H9 (cell line): ENCODE results near the gene OR6M1. TPM values are rescaled to one million over a fixed set of nuclear protein-coding genes. Genes with fewer than 3 reads are reported as not detected.

Source experiments
- DNase-seq: peaks from one replicate; pipeline ENCODE4 v3.0.0-alpha.2; 2017
- H2AFZ ChIP-seq: one replicate; pipeline ENCODE4 v1.6.1; 2013; ENCODE audit warnings: mild to moderate bottlenecking, low read length, control low read depth, moderate library complexity
- H2AK5ac ChIP-seq: 2 replicates; pipeline ENCODE4 v1.6.1; 2013; ENCODE audit warnings: low read length, control low read depth, mixed read lengths; ENCODE audit not compliant: insufficient read length
- H2BK120ac ChIP-seq: one replicate; pipeline ENCODE4 v1.6.1; 2013; ENCODE audit warnings: low read depth, mild to moderate bottlenecking, low read length, control low read depth, inconsistent platforms; ENCODE audit not compliant: poor library complexity, severe bottlenecking
- H2BK12ac ChIP-seq: 2 replicates; pipeline ENCODE4 v1.6.1; 2013; ENCODE audit warnings: low read length, control low read depth, mixed read lengths, low read depth; ENCODE audit not compliant: insufficient read length
- H2BK15ac ChIP-seq: 2 replicates; pipeline ENCODE4 v1.6.1; 2013; ENCODE audit warnings: low read depth, low read length, control low read depth
- H2BK20ac ChIP-seq: one replicate; pipeline ENCODE4 v1.6.1; 2013; ENCODE audit warnings: low read depth, mild to moderate bottlenecking, low read length, control low read depth, inconsistent platforms; ENCODE audit not compliant: poor library complexity, severe bottlenecking
- H2BK5ac ChIP-seq: 2 replicates; pipeline ENCODE4 v1.6.1; 2013; ENCODE audit warnings: low read length, control low read depth, mixed read lengths; ENCODE audit not compliant: insufficient read length
- H3K14ac ChIP-seq: 2 replicates; pipeline ENCODE4 v1.6.1; 2013; ENCODE audit warnings: low read length, control low read depth; ENCODE audit not compliant: insufficient read depth
- H3K18ac ChIP-seq: 2 replicates; pipeline ENCODE4 v1.6.1; 2013; ENCODE audit warnings: low read depth, mild to moderate bottlenecking, mixed read lengths, low read length, control low read depth; ENCODE audit not compliant: insufficient read length
- H3K23ac ChIP-seq: 2 replicates; pipeline ENCODE4 v1.6.1; 2013; ENCODE audit warnings: low read length, control low read depth, mixed read lengths, low read depth; ENCODE audit not compliant: insufficient read length
- H3K23me2 ChIP-seq: 2 replicates; pipeline ENCODE4 v1.6.1; 2013; ENCODE audit warnings: low read depth, mild to moderate bottlenecking, mixed read lengths, low read length, control low read depth; ENCODE audit not compliant: insufficient read length, poor library complexity, severe bottlenecking
- H3K27ac ChIP-seq: 2 replicates; pipeline ENCODE4 v1.5.1; 2013; ENCODE audit warnings: low read length, control low read depth, mixed read lengths, low read depth; ENCODE audit not compliant: insufficient read length
- H3K27me3 ChIP-seq: 2 replicates; pipeline ENCODE4 v1.6.1; 2013; ENCODE audit warnings: low read length, control low read depth, inconsistent platforms; ENCODE audit not compliant: insufficient read depth
- H3K4ac ChIP-seq: 2 replicates; pipeline ENCODE4 v1.6.1; 2013; ENCODE audit warnings: low read depth, mild to moderate bottlenecking, control low read depth, inconsistent platforms, low read length, moderate library complexity
- H3K4me1 ChIP-seq: 2 replicates; pipeline ENCODE4 v1.6.1; 2013; ENCODE audit warnings: low read length, control low read depth, inconsistent platforms; ENCODE audit not compliant: insufficient read depth
- H3K4me2 ChIP-seq: 2 replicates; pipeline ENCODE4 v1.6.1; 2013; ENCODE audit warnings: low read length, control low read depth, mixed read lengths; ENCODE audit not compliant: insufficient read length, insufficient read depth
- H3K56ac ChIP-seq: 2 replicates; pipeline ENCODE4 v1.6.1; 2013; ENCODE audit warnings: low read depth, mild to moderate bottlenecking, mixed read lengths, low read length, control low read depth; ENCODE audit not compliant: insufficient read length
- H3K79me1 ChIP-seq: 2 replicates; pipeline ENCODE4 v1.6.1; 2013; ENCODE audit warnings: low read depth, mild to moderate bottlenecking, moderate library complexity, low read length, control low read depth, inconsistent platforms; ENCODE audit not compliant: insufficient read depth, poor library complexity, severe bottlenecking
- H3K79me2 ChIP-seq: 2 replicates; pipeline ENCODE4 v1.6.1; 2013; ENCODE audit warnings: low read length, control low read depth, inconsistent platforms; ENCODE audit not compliant: insufficient read depth
- H3K9ac ChIP-seq: 2 replicates; pipeline ENCODE4 v1.6.1; 2013; ENCODE audit warnings: low read length, control low read depth, mixed read lengths; ENCODE audit not compliant: insufficient read length; ENCODE audit errors: extremely low read depth
- H3K9me3 ChIP-seq: one replicate; pipeline ENCODE4 v1.6.1; 2013; ENCODE audit warnings: low read depth, low read length, inconsistent platforms; ENCODE audit not compliant: control insufficient read depth
- H3T11ph ChIP-seq: one replicate; pipeline ENCODE4 v1.6.1; 2013; ENCODE audit warnings: mild to moderate bottlenecking, low read length, control low read depth, inconsistent platforms
- H4K20me1 ChIP-seq: one replicate; pipeline ENCODE4 v1.6.1; 2013; ENCODE audit not compliant: control insufficient read depth, insufficient read length, insufficient read depth
- H4K5ac ChIP-seq: 2 replicates; pipeline ENCODE4 v1.6.1; 2013; ENCODE audit warnings: low read depth, mild to moderate bottlenecking, mixed read lengths, low read length, control low read depth; ENCODE audit not compliant: insufficient read length
- H4K8ac ChIP-seq: replicated peaks from 2 replicates; pipeline ENCODE4 v1.6.1; 2013; ENCODE audit warnings: low read length, control low read depth, mixed read lengths, low read depth; ENCODE audit not compliant: insufficient read length
- H4K91ac ChIP-seq: 2 replicates; pipeline ENCODE4 v1.6.1; 2013; ENCODE audit warnings: low read depth, mild to moderate bottlenecking, moderate library complexity, mixed read lengths, low read length, control low read depth; ENCODE audit not compliant: insufficient read length
- H3K27ac Mint-ChIP-seq, 3 experiments: 2 replicates in 2 of 3; 3 replicates in 1 of 3; pipeline ENCODE4 v1.8.0; 2020 to 2021; ENCODE audit warnings: mixed read lengths in 3 of 3, mild to moderate bottlenecking in 1 of 3, moderate library complexity in 1 of 3
- H3K27me3 Mint-ChIP-seq: 2 replicates; pipeline ENCODE4 v1.8.0; 2021; ENCODE audit warnings: low read depth, mild to moderate bottlenecking, moderate library complexity, mixed read lengths
- H3K36me3 Mint-ChIP-seq, 3 experiments: 2 replicates in 2 of 3; 3 replicates in 1 of 3; pipeline ENCODE4 v1.8.0; 2020 to 2021; ENCODE audit warnings: low read depth in 3 of 3, mixed read lengths in 3 of 3; ENCODE audit not compliant: insufficient read depth in 1 of 3
- H3K4me1 Mint-ChIP-seq, 2 experiments: 2 replicates each; pipeline ENCODE4 v1.8.0; 2020; ENCODE audit warnings: mixed read lengths in 2 of 2
- H3K4me3 Mint-ChIP-seq, 2 experiments: 2 replicates in 1 of 2; 3 replicates in 1 of 2; pipeline ENCODE4 v1.8.0; 2020 to 2021; ENCODE audit warnings: mild to moderate bottlenecking in 2 of 2, mixed read lengths in 2 of 2, moderate library complexity in 1 of 2
- H3K9me3 Mint-ChIP-seq, 2 experiments: 2 replicates in 1 of 2; 3 replicates in 1 of 2; pipeline ENCODE4 v1.8.0; 2020; ENCODE audit warnings: mild to moderate bottlenecking in 2 of 2, mixed read lengths in 2 of 2, moderate library complexity in 1 of 2
- CTCF ChIP-seq: fragments of 200-600 bp; sonication (generic); conservative IDR thresholded peaks from 3 replicates; pipeline ENCODE4 v1.8.0; 2021; ENCODE audit warnings: antibody characterized with exemption, mild to moderate bottlenecking
- WGBS: extraction: QIAGEN DNeasy Blood & Tissue Kit; methylation state at CpG from one replicate; pipeline ENCODE4 v1.1.7; 2013; ENCODE audit warnings: missing lambda C conversion rate, low lambda C conversion rate, mixed read lengths; ENCODE audit not compliant: insufficient read length; ENCODE audit errors: extremely low coverage; 5-methylcytosine and 5-hydroxymethylcytosine counted together
- total RNA-seq: library from RNA; stranded (reverse); gene quantifications from 2 replicates; pipeline ENCODE4 v1.2.1, GENCODE V29; 2021

Gene OR6M1
- total RNA-seq, 1 experiment from 2014 or later, result not detected

DNA sequence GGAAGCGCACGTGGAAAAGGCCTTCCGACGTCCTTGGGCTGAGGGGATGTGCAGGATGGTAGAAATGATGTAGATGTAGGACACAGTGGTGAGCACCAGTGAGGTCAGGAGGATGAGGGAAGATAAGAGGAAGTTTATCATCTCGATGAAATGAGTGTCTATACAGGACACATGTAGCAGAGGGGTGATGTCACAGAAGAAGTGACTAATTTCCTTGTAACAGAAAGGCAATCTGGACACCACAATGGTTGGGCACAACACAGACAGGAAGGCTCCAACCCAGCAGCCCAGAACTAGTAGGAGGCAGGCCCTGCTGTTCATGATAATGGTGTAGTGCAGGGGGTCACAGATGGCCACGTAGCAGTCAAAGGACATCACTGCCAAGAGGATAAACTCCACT lies 35.0 kb upstream of the OR6M1 start:
- no peak overlapping the region for H3K18ac ChIP-seq
- no peak overlapping the region for H4K5ac ChIP-seq
- no peak overlapping the region for H2AFZ ChIP-seq
- no peak overlapping the region for H3K4ac ChIP-seq
- H3K9me3 ChIP-seq, result no peaks in the 10 kb centered on the region
- no peak overlapping the region for H2BK5ac ChIP-seq
- peaks cover 8% of the 10 kb centered on the region in 2 experiments for H3K4me1 Mint-ChIP-seq
- H3K4me1 ChIP-seq, result no peaks in the 10 kb centered on the region
- no peak overlapping the region for H3T11ph ChIP-seq
- H2BK12ac ChIP-seq, result no peak overlapping the region
- H2AK5ac ChIP-seq, result no peak overlapping the region
- H3K4me2 ChIP-seq, result no peak overlapping the region
- no peak overlapping the region for H2BK15ac ChIP-seq
- H3K56ac ChIP-seq, result no peak overlapping the region
- no peaks in the 10 kb centered on the region for H4K20me1 ChIP-seq
- no peaks in the 10 kb centered on the region; a peak in 1 of 5 replicates for H3K9me3 Mint-ChIP-seq
- H3K36me3 Mint-ChIP-seq, result no peaks in the 10 kb centered on the region
- H4K8ac ChIP-seq, result no peak overlapping the region
- H3K23ac ChIP-seq, result no peak overlapping the region
- H3K27me3 Mint-ChIP-seq, result no peaks in the 10 kb centered on the region; the same call in 1 of the 2 replicates
- no peak overlapping the region; a peak in 2 of 7 replicates for H3K27ac Mint-ChIP-seq
- H3K79me2 ChIP-seq, result no peaks in the 10 kb centered on the region
- H3K79me1 ChIP-seq, result no peaks in the 10 kb centered on the region
- no peaks in the 10 kb centered on the region for H3K27me3 ChIP-seq
- TF ChIP-seq CTCF, result no peak
- H3K23me2 ChIP-seq, result no peaks in the 10 kb centered on the region
- no peak overlapping the region for H3K27ac ChIP-seq
- H4K91ac ChIP-seq, result no peak overlapping the region
- H3K9ac ChIP-seq, result no peak overlapping the region
- no peak for DNase-seq
- H2BK120ac ChIP-seq, result no peak overlapping the region
- no peak overlapping the region for H2BK20ac ChIP-seq
- no peak overlapping the region for H3K14ac ChIP-seq
- no peak overlapping the region for H3K4me3 Mint-ChIP-seq
- WGBS, result no CpG with 5 or more reads among the region's 6 CpGs
